ENCODE data around the gene IFT22.
"Not testable (repeated sequence)": the region's sequence is repeated elsewhere in the genome, so short reads cannot be mapped to it uniquely, and the experiment has no call there.

IFT22 gene

GRCh38 chr7:101277155-101277554 is 44.5 kb downstream of the IFT22 start:
- DNase-seq (ENCODE audit: low read depth): no peak

- no peak for DNase-seq (ENCODE audit: low read depth)
Observed at GRCh38 chr7:101273206-101273605, 48.4 kb downstream of the IFT22 start.

- no peak for DNase-seq (ENCODE audit: low read depth)
Observed at GRCh38 chr7:101271021-101271420, 50.6 kb downstream of the IFT22 start.

DNA sequence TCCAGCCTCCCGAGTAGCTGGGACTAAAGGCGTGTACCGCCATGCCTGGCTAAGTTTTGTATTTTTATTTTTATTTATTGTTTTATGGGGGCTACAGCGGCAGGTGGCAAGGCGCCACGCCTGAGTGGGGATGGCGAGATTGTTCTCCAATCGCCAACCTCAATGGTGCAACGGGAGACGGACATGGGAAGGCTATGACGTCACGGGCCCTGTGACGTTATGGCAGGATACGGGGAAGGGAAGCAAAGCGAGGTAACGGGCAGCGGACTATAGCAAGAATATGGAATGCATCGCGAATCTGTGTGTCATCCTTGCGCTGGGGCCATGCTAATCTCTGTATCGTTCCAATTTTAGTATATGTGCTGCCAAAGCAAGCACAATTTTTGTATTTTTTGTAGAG is 51.9 kb downstream of the IFT22 start:
- no peak for DNase-seq (ENCODE audit: low read depth)

DNA sequence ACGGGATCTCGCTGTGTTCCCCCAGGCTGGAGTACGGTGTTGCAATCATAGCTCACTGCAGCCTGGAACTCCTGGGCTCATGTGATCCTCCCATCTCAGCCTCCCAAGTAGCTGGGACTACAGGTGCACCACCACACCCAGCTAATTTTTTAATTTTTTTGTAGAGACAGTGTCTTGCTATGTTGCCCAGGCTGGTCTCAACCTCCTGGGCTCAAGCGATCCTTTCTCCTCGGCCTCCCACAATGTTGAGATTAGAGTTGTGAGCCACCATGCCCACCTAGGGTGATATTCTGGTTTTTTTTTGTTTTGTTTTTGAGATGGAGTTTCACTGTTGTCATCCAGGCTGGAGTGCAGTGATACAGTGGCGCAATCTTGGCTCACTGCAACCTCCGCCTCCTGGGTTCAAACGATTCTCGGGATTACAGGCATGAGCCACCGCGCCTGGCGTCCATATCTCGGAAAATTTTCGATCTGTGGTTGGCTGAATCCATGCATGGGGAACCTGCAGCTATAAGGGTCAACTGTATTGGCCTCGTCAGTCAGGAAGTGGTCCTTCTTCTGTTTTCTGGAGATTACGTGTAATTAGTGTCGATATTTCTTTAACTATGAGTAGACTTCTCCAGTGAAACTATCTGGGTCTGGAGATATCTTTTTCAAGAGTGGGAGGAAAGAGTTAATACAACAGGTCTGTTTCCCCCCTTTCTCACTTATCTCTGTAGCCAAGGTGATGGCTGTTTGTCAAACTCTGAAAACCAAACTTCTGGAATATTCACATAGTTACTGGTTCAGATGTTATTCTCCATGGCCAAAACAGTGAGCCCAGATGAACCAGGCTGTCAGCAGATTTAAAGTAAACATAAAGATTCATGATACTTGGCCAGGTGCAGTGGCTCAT is 55.7 kb downstream of the IFT22 start:
- no peak for DNase-seq (ENCODE audit: low read depth)

DNA sequence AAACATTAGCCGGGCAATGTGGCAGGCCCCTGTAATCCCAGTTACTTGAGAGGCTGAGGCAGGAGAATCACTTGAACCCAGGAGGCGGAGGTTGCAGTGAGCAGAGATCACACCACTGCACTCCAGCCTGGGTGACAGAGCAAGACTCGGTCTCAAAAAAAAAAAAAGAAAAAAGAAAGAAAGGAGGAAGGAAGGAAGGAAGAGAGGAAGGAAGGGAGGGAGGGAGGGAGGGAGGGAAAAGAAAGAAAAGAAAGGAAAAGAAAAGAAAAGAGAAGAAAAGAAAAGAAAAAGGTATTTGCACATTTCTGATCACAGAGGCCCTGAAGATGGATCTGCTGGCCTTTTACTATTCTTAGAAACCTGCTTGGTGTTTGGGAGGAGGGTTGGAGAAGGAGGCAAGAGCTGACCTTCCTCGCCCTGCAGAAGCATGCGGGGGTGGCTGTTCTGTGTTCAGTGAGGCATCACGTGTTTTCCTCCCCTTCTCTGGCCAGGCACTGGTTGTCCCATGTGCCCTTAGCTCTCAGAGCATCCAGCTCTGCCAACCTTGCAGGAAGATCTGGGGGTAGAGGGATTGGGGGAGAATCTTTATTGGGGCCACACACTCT is 57.4 kb downstream of the IFT22 start:
- not testable (repeated sequence) for DNase-seq (ENCODE audit: low read depth)

All from activated T-helper 9 cell treated with anti-CD3 and anti-CD28 coated beads, Interleukin-2, amount 50 U/mL, for 16 hours (primary cell).